Sciatic nerve (tissue), 2 donors: ENCODE data around the gene TBC1D3B. TPM values are rescaled to one million over a fixed set of nuclear protein-coding genes. Genes with fewer than 3 reads are reported as not detected.
"Not testable (repeated sequence)": the region's sequence is repeated elsewhere in the genome, so short reads cannot be mapped to it uniquely, and the experiment has no call there.

ENCODE experiments used
- ATAC-seq: fragments of 200-7000 bp; cut with Tn5 transposase; one replicate; pipeline ENCODE4 v1.9.1; 2020; ENCODE audit warnings: mild to moderate bottlenecking, moderate library complexity
- DNase-seq: peaks from one replicate; pipeline ENCODE4 v3.0.0-alpha.2; 2020; ENCODE audit warnings: low spot score
- intact Hi-C: fragments of 100-400 bp; cut with DNase I; formaldehyde crosslinking; loops from one replicate; pipeline ENCODE4 v1.14.2; 2022
- total RNA-seq: library from RNA; stranded (reverse); fragmentation: NEBNext Ultra II Directional; extraction: Animal tissue kit (Norgen Biotek cat#: 25700); gene quantifications from one replicate; pipeline ENCODE4 v1.2.1, GENCODE V29; 2021
- donor health status: DM: no; HTN: no; CAD: no.
- donor health status: DM: no; HTN: no; CAD: no.

TBC1D3B gene
- 8.9 TPM for total RNA-seq

GRCh38 chr17:36176536-36176935 is at the start of gene TBC1D3B:
Gene TBC1D3B (minus strand): TSS chr17:36176636. CDS start chr17:36175050, 1,586 bp downstream.
- ATAC-seq, DNase-seq, intact Hi-C loops: not testable (repeated sequence)

- intact Hi-C loops, ATAC-seq, DNase-seq: not testable (repeated sequence)
Observed at GRCh38 chr17:36222967-36223366, 46.5 kb upstream of the TBC1D3B start.

GRCh38 chr17:36221581-36222100 is 45.2 kb upstream of the TBC1D3B start:
- DNase-seq, intact Hi-C loops, ATAC-seq: not testable (repeated sequence)

GRCh38 chr17:36220737-36221580 is 44.5 kb upstream of the TBC1D3B start:
- ATAC-seq, DNase-seq: not testable (repeated sequence)

GRCh38 chr17:36219556-36219955 is 43.1 kb upstream of the TBC1D3B start:
- intact Hi-C loops, ATAC-seq, DNase-seq: not testable (repeated sequence)

More at GRCh38 chr17:36220737-36221580, 44.5 kb upstream of the TBC1D3B start:
- intact Hi-C loops, result not testable (repeated sequence)

- intact Hi-C loops, ATAC-seq, DNase-seq: not testable (repeated sequence)
Observed at GRCh38 chr17:36215406-36216308, 39.2 kb upstream of the TBC1D3B start.

GRCh38 chr17:36214918-36215317 is 38.5 kb upstream of the TBC1D3B start:
- DNase-seq (no peak), ATAC-seq (no peak)
- intact Hi-C loops, result no loop called here

- DNase-seq, result no peak
- intact Hi-C loops, result no loop called here
- ATAC-seq, result no peak
Observed at GRCh38 chr17:36213695-36214094, 37.3 kb upstream of the TBC1D3B start.

GRCh38 chr17:36212966-36213365 is 36.5 kb upstream of the TBC1D3B start:
- DNase-seq (no peak), ATAC-seq (no peak)

GRCh38 chr17:36212272-36212605 is 35.8 kb upstream of the TBC1D3B start:
- no peak for DNase-seq
- intact Hi-C loops, result no loop called here
- ATAC-seq, result no peak

More at GRCh38 chr17:36212966-36213365, 36.5 kb upstream of the TBC1D3B start:
- intact Hi-C loops, result no loop called here

GRCh38 chr17:36211484-36212271 is 35.2 kb upstream of the TBC1D3B start:
- intact Hi-C loops, DNase-seq: not testable (repeated sequence)
- peak; percentile 22 for ATAC-seq

- ATAC-seq, result peak; percentile 78
- DNase-seq, intact Hi-C loops: not testable (repeated sequence)
Observed at GRCh38 chr17:36210439-36211211, 34.2 kb upstream of the TBC1D3B start, which contains the start of gene CCL4L2. Gene CCL4L2 (plus strand): TSS chr17:36211063.

GRCh38 chr17:36209575-36209974 is 33.1 kb upstream of the TBC1D3B start:
- ATAC-seq (no peak), DNase-seq (no peak)
- intact Hi-C loops, result no loop called here

GRCh38 chr17:36207383-36207782 is 30.9 kb upstream of the TBC1D3B start:
- ATAC-seq, intact Hi-C loops, DNase-seq: not testable (repeated sequence)

GRCh38 chr17:36206486-36206821 is 30.0 kb upstream of the TBC1D3B start:
- intact Hi-C loops, ATAC-seq, DNase-seq: not testable (repeated sequence)

GRCh38 chr17:36205637-36206485 is 29.4 kb upstream of the TBC1D3B start:
- no peak for DNase-seq
- ATAC-seq, result no peak
- intact Hi-C loops, result no loop called here
